ENCODE measurements around the gene ZFAND3. TPM values are rescaled to one million over a fixed set of nuclear protein-coding genes. Genes with fewer than 3 reads are reported as not detected.

The ZFAND3 gene
- total and polyA plus RNA-seq, 2 of the 4 experiments (the other 2 are of a cell fraction) = 10.9 to 26.7 TPM

DNA sequence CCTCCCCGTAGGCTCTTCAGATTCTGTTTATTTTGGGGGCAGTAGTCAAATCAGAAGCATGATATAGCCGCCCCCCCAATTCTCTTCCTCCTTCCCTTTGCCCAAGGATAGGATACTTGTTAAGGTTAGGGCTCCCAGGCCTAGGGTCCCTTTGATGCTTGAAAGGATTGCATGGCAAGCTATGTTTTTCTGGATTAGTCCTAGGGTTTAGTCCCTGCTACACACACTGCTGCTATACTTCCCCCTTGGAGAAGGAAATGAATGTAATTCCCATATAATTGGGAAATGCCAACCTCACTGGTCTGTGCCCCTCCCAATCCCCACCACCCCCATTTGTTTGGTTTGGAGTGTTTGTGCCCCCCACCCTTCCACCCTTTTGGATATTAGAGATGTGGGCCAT lies 62.8 kb downstream of the ZFAND3 start:
- H2BK5ac ChIP-seq (ENCODE audit: low read depth, low read length, poor library complexity, severe bottlenecking) = peak overlapping the region; percentile 58
- CTCF ChIA-PET = no interaction called here
- in situ Hi-C loops (cut with MboI; ENCODE audit: low sequenced_read_pairs) (no loop called here), dilution Hi-C loops (cut with HindIII; ENCODE audit: low sequenced_read_pairs, unreplicated experiment) (no loop called here), intact Hi-C loops (cut with micrococcal nuclease) (no loop called here)
- peaks cover 32 to 80% of the 10 kb centered on the region in 2 experiments for H3K79me1 ChIP-seq (ENCODE audit: low read depth in 1 of 2, low read length in 2 of 2)
- no peaks in the 10 kb centered on the region for H3K36me3 ChIP-seq (ENCODE audit: control insufficient read depth, insufficient read depth, low read length)
- peak overlapping the region; percentile 54 for H3K4ac ChIP-seq (ENCODE audit: low read depth, low read length)
- peak overlapping the region; percentile 57; the same call in 1 of the 2 replicates for H2BK20ac ChIP-seq (ENCODE audit: low read depth, low read length)
- H3K4me3 ChIP-seq (ENCODE audit: insufficient read depth, low read depth, low read length) = no peak overlapping the region
- peak overlapping the region in 1 of 2 experiments; percentile 53; a peak in 1 of 4 replicates for H4K8ac ChIP-seq (ENCODE audit: low read depth in 2 of 2, low read length in 2 of 2)
- H3K4me1 ChIP-seq (ENCODE audit: control insufficient read depth, insufficient read depth, low read length) = peaks cover 21% of the 10 kb centered on the region
- no peak overlapping the region; the same call in 1 of the 2 replicates for H3K56ac ChIP-seq (ENCODE audit: extremely low read depth, insufficient read depth, low read length)
- no CpG with 5 or more reads among the region's 2 CpGs for WGBS, 2 experiments (ENCODE audit: extremely low coverage in 2 of 2, insufficient read length in 1 of 2)
- peaks cover 85% of the 10 kb centered on the region for H4K20me1 ChIP-seq (ENCODE audit: insufficient read depth, low read length)
- peak overlapping the region; percentile 25; the same call in 1 of the 3 replicates for H2BK15ac ChIP-seq (ENCODE audit: low read depth, low read length)
- DNase-seq (no peak), ATAC-seq (ENCODE audit: low read depth) (peak; percentile 24)
- peak overlapping the region; percentile 70; the same call in 1 of the 2 replicates for H3K27ac ChIP-seq (ENCODE audit: insufficient read depth, low read length)
- H4K91ac ChIP-seq (ENCODE audit: insufficient read depth, low read depth, low read length) = 0 out of 2 replicates have a peak overlapping the region, but pooled peaks have one; percentile 33
- peak overlapping the region; percentile 59 for H2AK5ac ChIP-seq (ENCODE audit: low read depth, low read length)
- H3K14ac ChIP-seq (replicated peaks; ENCODE audit: low read depth, low read length) = peak overlapping the region; percentile 61
- peak overlapping the region; percentile 32 for H3K23ac ChIP-seq (ENCODE audit: low read depth, low read length)
- BruUV-seq (replicated peaks) = no TSS peak
- peaks cover 36% of the 10 kb centered on the region for H3K9me1 ChIP-seq (ENCODE audit: insufficient read depth, low read length)
- peak overlapping the region; percentile 53 for H2BK120ac ChIP-seq (ENCODE audit: low read depth, low read length)
- POLR2A ChIA-PET (ENCODE audit: unreplicated experiment) = no interaction called here
- H3K9me3 ChIP-seq (ENCODE audit: control insufficient read depth, insufficient read depth, low read length) = no peaks in the 10 kb centered on the region
- 0 out of 2 replicates have a peak overlapping the region, but pooled peaks have one; percentile 36 for H3K18ac ChIP-seq (ENCODE audit: low read depth, low read length)
- no peak overlapping the region for H2AK9ac ChIP-seq (replicated peaks; ENCODE audit: low read depth, low read length, poor library complexity)
- no peak overlapping the region for H3K9ac ChIP-seq (ENCODE audit: low read depth, low read length)
- peak overlapping the region; percentile 16 for H3K4me2 ChIP-seq (ENCODE audit: low read depth, low read length)
- H3K27me3 ChIP-seq (ENCODE audit: control insufficient read depth, insufficient read depth, low read length) = no peaks in the 10 kb centered on the region
- H2AFZ ChIP-seq (replicated peaks; ENCODE audit: low read length, poor library complexity) = no peak overlapping the region
- TF ChIP-seq RFX5 (IDR thresholded peaks at IDR 0.05; ENCODE audit: low read depth, low read length) (no peak), MXI1 (IDR thresholded peaks at IDR 0.05; ENCODE audit: borderline replicate concordance, low read depth, low read length) (no peak)
- H4K5ac ChIP-seq (ENCODE audit: low read depth, low read length) = no peak overlapping the region

All from IMR-90 (cell line).